HG02943 (cell line): ENCODE measurements around the gene USH2A.
"Not testable (repeated sequence)": the region's sequence is repeated elsewhere in the genome, so short reads cannot be mapped to it uniquely, and the experiment has no call there.

Source experiments
- ATAC-seq: cut with Tn5 transposase; IDR thresholded peaks from one replicate; pipeline ENCODE4 v1.9.1; 2021; ENCODE audit warnings: mild to moderate bottlenecking, low read depth, moderate library complexity; ENCODE audit not compliant: unreplicated experiment

Gene USH2A

GRCh38 chr1:216416488-216416887, 6.8 kb downstream of the USH2A start:
- ATAC-seq, result no peak

GRCh38 chr1:216410026-216410425, 13.2 kb downstream of the USH2A start:
- ATAC-seq, result no peak

- ATAC-seq, result no peak
Measured at GRCh38 chr1:216390956-216391355, 32.3 kb downstream of the USH2A start.

GRCh38 chr1:216389774-216390173, 33.5 kb downstream of the USH2A start:
- ATAC-seq, result no peak

- ATAC-seq, result no peak
Measured at GRCh38 chr1:216388558-216388957, 34.7 kb downstream of the USH2A start.

GRCh38 chr1:216387782-216388181, 35.5 kb downstream of the USH2A start:
- ATAC-seq, result no peak

- ATAC-seq, result no peak
Measured at GRCh38 chr1:216379441-216379840, 43.8 kb downstream of the USH2A start.

- no peak for ATAC-seq
Measured at GRCh38 chr1:216368249-216368648, 55.0 kb downstream of the USH2A start.

- no peak for ATAC-seq
Measured at GRCh38 chr1:216366979-216367378, 56.3 kb downstream of the USH2A start.

- no peak for ATAC-seq
Measured at GRCh38 chr1:216356945-216357344, 66.3 kb downstream of the USH2A start.

GRCh38 chr1:216350186-216350585, 73.1 kb downstream of the USH2A start:
- ATAC-seq, result no peak

- no peak for ATAC-seq
Measured at GRCh38 chr1:216346526-216346925, 76.7 kb downstream of the USH2A start.

GRCh38 chr1:216340542-216340941, 82.7 kb downstream of the USH2A start:
- not testable (repeated sequence) for ATAC-seq

- no peak for ATAC-seq
Measured at GRCh38 chr1:216332462-216332861, 90.8 kb downstream of the USH2A start.

GRCh38 chr1:216332003-216332402, 91.2 kb downstream of the USH2A start:
- ATAC-seq, result no peak

- no peak for ATAC-seq
Measured at GRCh38 chr1:216331211-216331610, 92.0 kb downstream of the USH2A start.

GRCh38 chr1:216330262-216330661, 93.0 kb downstream of the USH2A start:
- ATAC-seq, result no peak

- no peak for ATAC-seq
Measured at GRCh38 chr1:216325946-216326345, 97.3 kb downstream of the USH2A start.

GRCh38 chr1:216325336-216325735, 97.9 kb downstream of the USH2A start:
- no peak for ATAC-seq

- ATAC-seq, result no peak
Measured at GRCh38 chr1:216323344-216323743, 99.9 kb downstream of the USH2A start.

- no peak for ATAC-seq
Measured at GRCh38 chr1:216314379-216315095, 108.7 kb downstream of the USH2A start.

- ATAC-seq, result no peak
Measured at GRCh38 chr1:216310776-216311175, 112.5 kb downstream of the USH2A start.

GRCh38 chr1:216306830-216307229, 116.4 kb downstream of the USH2A start:
- no peak for ATAC-seq
